GM12878 (cell line): ENCODE measurements around the gene SPAAR.

Source experiments
- BCL3 ChIP-seq: IDR thresholded peaks from 2 replicates; pipeline ENCODE4 v1.6.1; 2011; ENCODE audit warnings: borderline replicate concordance, low read depth, mild to moderate bottlenecking, moderate library complexity, low read length; ENCODE audit not compliant: insufficient read depth, poor library complexity, severe bottlenecking
- CTCF ChIP-seq, 3 experiments: IDR thresholded peaks in 2 of 3; conservative IDR thresholded peaks in 1 of 3; 2 replicates each; pipeline ENCODE4 v1.5.1; 2011; ENCODE audit warnings: low read depth in 3 of 3, low read length in 3 of 3, mild to moderate bottlenecking in 3 of 3, control low read depth in 2 of 3, moderate library complexity in 2 of 3, inconsistent platforms in 1 of 3, mixed read lengths in 1 of 3; ENCODE audit not compliant: control insufficient read depth in 2 of 3, insufficient read depth in 1 of 3; ENCODE audit errors: extremely low read depth in 1 of 3
- STAT3 ChIP-seq: IDR thresholded peaks from 2 replicates; pipeline ENCODE4 v1.6.1; 2011; ENCODE audit warnings: low read depth, low read length, improper control_type of control experiment

- TF ChIP-seq STAT3 (no peak), CTCF (IDR thresholded peaks at IDR 0.05 in 2 of 3, conservative IDR thresholded peaks at IDR 0.05 in 1 of 3; ENCODE audit: control insufficient read depth in 2 of 3, extremely low read depth in 1 of 3, insufficient read depth in 1 of 3, low read depth in 3 of 3, low read length in 3 of 3) (no peak), BCL3 (no peak)
Observed at GRCh38 chr9:35899021-35899420, 10.3 kb upstream of the SPAAR start.
